Hindlimb muscle (tissue), 1 donor: ENCODE results near the gene DNAJC22. TPM values are rescaled to one million over a fixed set of nuclear protein-coding genes. Genes with fewer than 3 reads are reported as not detected.

Experiments used
- DNase-seq: peaks from one replicate; pipeline ENCODE4 v3.0.0-alpha.2; 2013
- polyA plus RNA-seq: library from polyadenylated mRNA; unstranded; fragments of 120-200 nt; gene quantifications from one replicate; pipeline ENCODE4 v1.2.1, GENCODE V29; 2013; ENCODE audit not compliant: insufficient read length

Gene DNAJC22
- polyA plus RNA-seq, 1 donor, result 0.39 TPM

- DNase-seq, result no peak
Measured at GRCh38 chr12:49345051-49345824, 1.4 kb upstream of the DNAJC22 start.

GRCh38 chr12:49345825-49346658 is 646 bp upstream of the DNAJC22 start:
- DNase-seq, result no peak

GRCh38 chr12:49347311-49348193 is 864 bp downstream of the DNAJC22 start:
- DNase-seq, result peak; percentile 67

GRCh38 chr12:49348781-49349180 is 2.1 kb downstream of the DNAJC22 start:
- DNase-seq, result no peak

- DNase-seq, result no peak
Measured at GRCh38 chr12:49349266-49349665, 2.6 kb downstream of the DNAJC22 start.

- no peak for DNase-seq
Measured at GRCh38 chr12:49352351-49352750, 5.7 kb downstream of the DNAJC22 start.

GRCh38 chr12:49355913-49356312 is 9.2 kb downstream of the DNAJC22 start:
- no peak for DNase-seq

GRCh38 chr12:49357103-49357678 is 10.5 kb downstream of the DNAJC22 start:
- DNase-seq, result no peak

- no peak for DNase-seq
Measured at GRCh38 chr12:49358483-49359141, 11.9 kb downstream of the DNAJC22 start.

GRCh38 chr12:49359671-49360070 is 13.0 kb downstream of the DNAJC22 start:
- no peak for DNase-seq

GRCh38 chr12:49362077-49362476 is 15.4 kb downstream of the DNAJC22 start:
- no peak for DNase-seq

GRCh38 chr12:49364989-49365388 is 18.3 kb downstream of the DNAJC22 start:
- no peak for DNase-seq

GRCh38 chr12:49365542-49365941 is 18.9 kb downstream of the DNAJC22 start:
- no peak for DNase-seq

GRCh38 chr12:49366096-49366651 is 19.5 kb downstream of the DNAJC22 start:
- no peak for DNase-seq

GRCh38 chr12:49366652-49367380 is 20.1 kb downstream of the DNAJC22 start:
- DNase-seq, result peak; percentile 95

GRCh38 chr12:49367381-49368239 is 20.9 kb downstream of the DNAJC22 start, which contains the start of gene SPATS2:
Gene SPATS2, plus strand, starts transcription at chr12:49367462. Its CDS starts 93,551 bp downstream, at chr12:49461013.
- DNase-seq, result peak; percentile 60

- no peak for DNase-seq
Measured at GRCh38 chr12:49368240-49368600, 21.5 kb downstream of the DNAJC22 start.

- peak; percentile 68 for DNase-seq
Measured at GRCh38 chr12:49369411-49370145, 22.9 kb downstream of the DNAJC22 start.

GRCh38 chr12:49370539-49370938 is 23.9 kb downstream of the DNAJC22 start:
- DNase-seq, result no peak
